Stimulated activated CD8-positive, alpha-beta memory T cell treated with anti-CD3 and anti-CD28 coated beads, Interleukin-7, amount 100 ng/mL, for 24 hours (primary cell): ENCODE measurements around the gene NMNAT2.

Source experiments
- DNase-seq: peaks from one replicate; pipeline ENCODE4 v3.0.0-alpha.2; 2020; ENCODE audit warnings: low read depth

The NMNAT2 gene

GRCh38 chr1:183365676-183366075 is 52.5 kb downstream of the NMNAT2 start:
- no peak for DNase-seq

- no peak for DNase-seq
Measured at GRCh38 chr1:183365093-183365492, 53.1 kb downstream of the NMNAT2 start.

GRCh38 chr1:183363972-183364371 is 54.2 kb downstream of the NMNAT2 start:
- no peak for DNase-seq

GRCh38 chr1:183361081-183361480 is 57.1 kb downstream of the NMNAT2 start:
- no peak for DNase-seq

GRCh38 chr1:183360473-183360872 is 57.7 kb downstream of the NMNAT2 start:
- DNase-seq: no peak

GRCh38 chr1:183356534-183357182 is 61.5 kb downstream of the NMNAT2 start:
- no peak for DNase-seq

GRCh38 chr1:183355797-183356196 is 62.4 kb downstream of the NMNAT2 start:
- no peak for DNase-seq

GRCh38 chr1:183355181-183355580 is 63.0 kb downstream of the NMNAT2 start:
- DNase-seq: no peak

- no peak for DNase-seq
Measured at GRCh38 chr1:183353597-183353996, 64.6 kb downstream of the NMNAT2 start.

- DNase-seq: no peak
Measured at GRCh38 chr1:183349201-183349711, 68.9 kb downstream of the NMNAT2 start.

- no peak for DNase-seq
Measured at GRCh38 chr1:183346276-183346732, 71.9 kb downstream of the NMNAT2 start.

GRCh38 chr1:183339556-183340167 is 78.5 kb downstream of the NMNAT2 start:
- no peak for DNase-seq

GRCh38 chr1:183331091-183331742 is 87.0 kb downstream of the NMNAT2 start:
- DNase-seq: no peak

- no peak for DNase-seq
Measured at GRCh38 chr1:183330335-183330734, 87.8 kb downstream of the NMNAT2 start.

GRCh38 chr1:183328371-183328770 is 89.8 kb downstream of the NMNAT2 start:
- DNase-seq: no peak

- no peak for DNase-seq
Measured at GRCh38 chr1:183327434-183328290, 90.5 kb downstream of the NMNAT2 start.

- no peak for DNase-seq
Measured at GRCh38 chr1:183323849-183324683, 94.1 kb downstream of the NMNAT2 start.

- no peak for DNase-seq
Measured at GRCh38 chr1:183319606-183320005, 98.6 kb downstream of the NMNAT2 start.

GRCh38 chr1:183319051-183319450 is 99.1 kb downstream of the NMNAT2 start:
- DNase-seq: no peak

- no peak for DNase-seq
Measured at GRCh38 chr1:183318433-183318832, 99.7 kb downstream of the NMNAT2 start.
